ENCODE data around the gene MAMLD1.

- TF ChIP-seq PATZ1 (CRISPR knock-in tag; IDR thresholded peaks at IDR 0.05; ENCODE audit: borderline replicate concordance) = no peak
- TF ChIP-seq RARB (CRISPR knock-in tag; IDR thresholded peaks at IDR 0.05) = no peak
- TF ChIP-seq ARNTL (CRISPR knock-in tag; IDR thresholded peaks at IDR 0.05; ENCODE audit: borderline replicate concordance, low read depth) = no peak
- TF ChIP-seq CREB5 (CRISPR knock-in tag; IDR thresholded peaks at IDR 0.05; ENCODE audit: low read depth) = no peak
- no peak for TF ChIP-seq ZFP30 (CRISPR knock-in tag; IDR thresholded peaks at IDR 0.05)
- TF ChIP-seq BACH2 (CRISPR knock-in tag; IDR thresholded peaks at IDR 0.05; ENCODE audit: borderline replicate concordance) = no peak
- no peak for TF ChIP-seq POU6F1 (CRISPR knock-in tag; IDR thresholded peaks at IDR 0.05; ENCODE audit: borderline replicate concordance, low read depth)
- no peak for TF ChIP-seq ZFP3 (CRISPR knock-in tag; IDR thresholded peaks at IDR 0.05)
These were observed 150.4 kb downstream of the MAMLD1 start for GRCh38 chrX:150513544-150513943.
